T-cell (primary cell): ENCODE measurements around the gene RUNX2. TPM values are rescaled to one million over a fixed set of nuclear protein-coding genes. Genes with fewer than 3 reads are reported as not detected.

Source experiments
- ATAC-seq, 4 experiments: fragments of 200-7000 bp in 3 of 4; fragments of 150-1000 bp in 1 of 4; cut with Tn5 transposase; replicated peaks in 1 of 4; 1 replicate in 3 of 4; 2 replicates in 1 of 4; pipeline ENCODE4 v1.10.0; 2021; ENCODE audit warnings: moderate library complexity in 3 of 4, mild to moderate bottlenecking in 2 of 4, moderate number of reproducible peaks in 1 of 4
- CTCF ChIA-PET, 2 donors: fragments of 300-600 bp; sonication (Branson Sonifier 250); formaldehyde crosslinking; loops; one replicate each; lab custom pipeline; 2022; ENCODE audit warnings: antibody characterized with exemption in 2 of 2; lab: Charles Lee
- POLR2A ChIA-PET, 2 donors: fragments of 300-600 bp; sonication (Branson Sonifier 250); formaldehyde crosslinking; loops; one replicate each; lab custom pipeline; 2022; ENCODE audit warnings: antibody characterized with exemption in 2 of 2; lab: Charles Lee
- DNase-seq, 35 experiments: peaks; one replicate each; pipeline versions ENCODE4 v3.0.0 to v3.0.0-alpha.2; 2013 to 2023
- H3K27ac ChIP-seq: one replicate; pipeline ENCODE4 v1.5.1; 2013; ENCODE audit warnings: low read length
- H3K27me3 ChIP-seq, 2 experiments: replicated peaks in 1 of 2; 1 replicate in 1 of 2; 2 replicates in 1 of 2; pipeline versions ENCODE4 v1.6.1 to v1.7.0; 2013; ENCODE audit warnings: low read length in 1 of 2, mixed read lengths in 1 of 2; ENCODE audit not compliant: control insufficient read depth in 2 of 2, insufficient read depth in 2 of 2; ENCODE audit errors: extremely low read depth in 1 of 2
- H3K36me3 ChIP-seq, 2 donors: 1 replicate in 1 of 2; 2 replicates in 1 of 2; pipeline versions ENCODE4 v1.6.1 to v1.7.0; 2013; ENCODE audit warnings: low read length in 1 of 2; ENCODE audit not compliant: control insufficient read depth in 2 of 2, insufficient read depth in 1 of 2; ENCODE audit errors: extremely low read depth in 1 of 2
- H3K4me1 ChIP-seq, 2 experiments: 1 replicate in 1 of 2; 2 replicates in 1 of 2; pipeline versions ENCODE4 v1.6.1 to v1.7.0; 2013; ENCODE audit warnings: low read length in 2 of 2, mixed read lengths in 1 of 2; ENCODE audit not compliant: insufficient read depth in 2 of 2, control insufficient read depth in 1 of 2; ENCODE audit errors: extremely low read depth in 1 of 2
- H3K4me3 ChIP-seq, 2 donors: 1 replicate in 1 of 2; 2 replicates in 1 of 2; pipeline versions ENCODE4 v1.5.1 to v1.7.0; 2013; ENCODE audit warnings: mild to moderate bottlenecking in 2 of 2, low read length in 1 of 2, moderate library complexity in 1 of 2; ENCODE audit not compliant: control insufficient read depth in 1 of 2; ENCODE audit errors: extremely low read depth in 1 of 2
- H3K9me3 ChIP-seq: 2 replicates; pipeline ENCODE4 v1.7.0; 2013
- H3K27ac Mint-ChIP-seq, 2 donors: one replicate each; pipeline ENCODE4 v1.8.0; 2020 to 2021; ENCODE audit warnings: mild to moderate bottlenecking in 2 of 2, mixed read lengths in 2 of 2
- H3K27me3 Mint-ChIP-seq, 2 donors: one replicate each; pipeline ENCODE4 v1.8.0; 2021 to 2022; ENCODE audit warnings: mixed read lengths in 2 of 2
- H3K36me3 Mint-ChIP-seq: one replicate; pipeline ENCODE4 v1.8.0; 2021; ENCODE audit warnings: mixed read lengths
- H3K4me1 Mint-ChIP-seq, 3 donors: one replicate each; pipeline ENCODE4 v1.8.0; 2020 to 2022; ENCODE audit warnings: mixed read lengths in 3 of 3, mild to moderate bottlenecking in 1 of 3
- H3K4me3 Mint-ChIP-seq, 3 donors: one replicate each; pipeline ENCODE4 v1.8.0; 2020 to 2022; ENCODE audit warnings: mild to moderate bottlenecking in 3 of 3, mixed read lengths in 3 of 3, moderate library complexity in 3 of 3
- H3K9me3 Mint-ChIP-seq, 3 donors: one replicate each; pipeline ENCODE4 v1.8.0; 2020 to 2022; ENCODE audit warnings: mixed read lengths in 3 of 3
- WGBS: methylation state at CpG from one replicate; pipeline ENCODE4 v1.1.5; 2013; ENCODE audit warnings: missing lambda C conversion rate; ENCODE audit not compliant: insufficient coverage; 5-methylcytosine and 5-hydroxymethylcytosine counted together
- total RNA-seq, 35 experiments: library from RNA in 6 of 35; stranded (reverse) in 6 of 35; fragments of 120-200 nt in 1 of 35; gene quantifications; one replicate each; pipeline versions ENCODE4 v1.2.1 to v1.2.4 and lab custom pipeline; 2013 to 2026

The RUNX2 gene
- total RNA-seq, 5 donors from 2014 or later (not counting 1 experiment from before 2014, with no cell fraction given) = 14.4 to 31.8 (median 22.4) TPM

- H3K4me1 Mint-ChIP-seq = peaks cover 16 to 19% (median 17%) of the 10 kb centered on the region in 3 donors
- ATAC-seq = no peak
- H3K36me3 ChIP-seq = no peaks in the 10 kb centered on the region
- ChIA-PET POLR2A (no interaction called here), CTCF (no interaction called here)
- no peak overlapping the region for H3K27ac ChIP-seq
- H3K4me3 Mint-ChIP-seq = no peak overlapping the region
- no peaks in the 10 kb centered on the region for H3K27me3 Mint-ChIP-seq
- peaks cover 2 to 3% of the 10 kb centered on the region in 2 experiments for H3K4me1 ChIP-seq
- H3K27me3 ChIP-seq = no peaks in the 10 kb centered on the region
- H3K9me3 Mint-ChIP-seq = peaks cover 4 to 22% (median 14%) of the 10 kb centered on the region in 3 donors
- no peaks in the 10 kb centered on the region for H3K9me3 ChIP-seq
- H3K27ac Mint-ChIP-seq = no peak overlapping the region
- H3K4me3 ChIP-seq = no peak overlapping the region
- no peak for DNase-seq
- no peaks in the 10 kb centered on the region for H3K36me3 Mint-ChIP-seq
Observed at GRCh38 chr6:45599053-45599452, 270.9 kb downstream of the RUNX2 start.

GRCh38 chr6:45605971-45606370, 277.8 kb downstream of the RUNX2 start:
- Histone ChIP-seq H3K9me3 (no peaks in the 10 kb centered on the region), H3K27me3 (no peaks in the 10 kb centered on the region), H3K27ac (no peak overlapping the region), H3K36me3 (no peaks in the 10 kb centered on the region), H3K4me3 (no peak overlapping the region), H3K4me1 (no peaks in the 10 kb centered on the region)
- Mint-ChIP-seq H3K4me1 (peaks cover 8 to 17% (median 10%) of the 10 kb centered on the region in 3 donors), H3K36me3 (peaks cover 3% of the 10 kb centered on the region), H3K27me3 (peaks cover 0 to 4% of the 10 kb centered on the region in 2 donors), H3K4me3 (no peak overlapping the region), H3K27ac (no peak overlapping the region), H3K9me3 (peaks cover 0 to 17% (median 6%) of the 10 kb centered on the region in 3 donors)
- no peak for DNase-seq
- CTCF ChIA-PET = no interaction called here
- POLR2A ChIA-PET = no interaction called here
- no peak for ATAC-seq
- WGBS = 100% methylated on average over 1 of the region's 1 CpG

- CTCF ChIA-PET = no interaction called here
- H3K36me3 Mint-ChIP-seq = peaks cover 3% of the 10 kb centered on the region
- peaks cover 8 to 17% (median 12%) of the 10 kb centered on the region in 3 donors for H3K4me1 Mint-ChIP-seq
Observed at GRCh38 chr6:45606831-45607400, 278.8 kb downstream of the RUNX2 start.

GRCh38 chr6:45607798-45608197, 279.7 kb downstream of the RUNX2 start:
- POLR2A ChIA-PET = no interaction called here
- Mint-ChIP-seq H3K9me3 (peaks cover 0 to 17% (median 3%) of the 10 kb centered on the region in 3 donors), H3K4me3 (no peak overlapping the region), H3K27me3 (peaks cover 0 to 4% of the 10 kb centered on the region in 2 donors), H3K36me3 (peaks cover 3% of the 10 kb centered on the region), H3K4me1 (peaks cover 8 to 17% (median 12%) of the 10 kb centered on the region in 3 donors), H3K27ac (no peak overlapping the region)
- H3K4me1 ChIP-seq = no peaks in the 10 kb centered on the region
- no peak overlapping the region for H3K27ac ChIP-seq
- H3K27me3 ChIP-seq = no peaks in the 10 kb centered on the region
- CTCF ChIA-PET = no interaction called here
- H3K4me3 ChIP-seq = no peak overlapping the region
- 100% methylated on average over 1 of the region's 4 CpGs for WGBS
- no peak for DNase-seq
- no peaks in the 10 kb centered on the region for H3K36me3 ChIP-seq
- no peaks in the 10 kb centered on the region for H3K9me3 ChIP-seq
- ATAC-seq = no peak

More at GRCh38 chr6:45606831-45607400, 278.8 kb downstream of the RUNX2 start:
- DNase-seq (no peak), ATAC-seq (peak in 1 of 4 experiments; percentile 24)
- Mint-ChIP-seq H3K27ac (no peak overlapping the region), H3K27me3 (peaks cover 0 to 4% of the 10 kb centered on the region in 2 donors), H3K9me3 (peaks cover 0 to 17% (median 6%) of the 10 kb centered on the region in 3 donors), H3K4me3 (no peak overlapping the region)
- Histone ChIP-seq H3K27ac (no peak overlapping the region), H3K36me3 (no peaks in the 10 kb centered on the region), H3K9me3 (no peaks in the 10 kb centered on the region), H3K27me3 (no peaks in the 10 kb centered on the region), H3K4me1 (no peaks in the 10 kb centered on the region), H3K4me3 (no peak overlapping the region)
- WGBS = 78% methylated on average over 4 of the region's 7 CpGs
- POLR2A ChIA-PET = no interaction called here

GRCh38 chr6:45608252-45608913, 280.3 kb downstream of the RUNX2 start:
- Mint-ChIP-seq H3K9me3 (peaks cover 0 to 12% (median 0%) of the 10 kb centered on the region in 3 donors), H3K27me3 (peaks cover 0 to 4% of the 10 kb centered on the region in 2 donors), H3K36me3 (peaks cover 5% of the 10 kb centered on the region), H3K4me1 (peaks cover 8 to 17% (median 12%) of the 10 kb centered on the region in 3 donors), H3K4me3 (no peak overlapping the region), H3K27ac (no peak overlapping the region)
- CTCF ChIA-PET = no interaction called here
- WGBS = 93% methylated on average over 5 of the region's 10 CpGs
- Histone ChIP-seq H3K9me3 (no peaks in the 10 kb centered on the region), H3K36me3 (no peaks in the 10 kb centered on the region), H3K4me3 (no peak overlapping the region), H3K4me1 (no peaks in the 10 kb centered on the region), H3K27me3 (no peaks in the 10 kb centered on the region), H3K27ac (no peak overlapping the region)
- POLR2A ChIA-PET = no interaction called here
- ATAC-seq = no peak
- no peak for DNase-seq

GRCh38 chr6:45609141-45609638, 281.1 kb downstream of the RUNX2 start:
- DNase-seq = no peak
- Mint-ChIP-seq H3K36me3 (peaks cover 5% of the 10 kb centered on the region), H3K9me3 (peaks cover 0 to 6% (median 0%) of the 10 kb centered on the region in 3 donors), H3K27ac (no peak overlapping the region), H3K4me3 (no peak overlapping the region), H3K27me3 (peaks cover 0 to 4% of the 10 kb centered on the region in 2 donors), H3K4me1 (peaks cover 8 to 15% (median 12%) of the 10 kb centered on the region in 3 donors)
- 100% methylated on average over 2 of the region's 6 CpGs for WGBS
- Histone ChIP-seq H3K9me3 (no peaks in the 10 kb centered on the region), H3K4me1 (no peaks in the 10 kb centered on the region), H3K27me3 (no peaks in the 10 kb centered on the region), H3K27ac (no peak overlapping the region), H3K4me3 (no peak overlapping the region), H3K36me3 (no peaks in the 10 kb centered on the region)
- ChIA-PET POLR2A (no interaction called here), CTCF (no interaction called here)
- no peak for ATAC-seq
